ENCODE results near the gene WASF1.

Gene WASF1

GRCh38 chr6:110179406-110180227 lies at the start of gene WASF1:
Gene WASF1, minus strand, starts transcription at chr6:110179670. Its CDS starts 52,069 bp downstream, at chr6:110127601.
- DNase-seq, result peak; percentile 94

GRCh38 chr6:110226261-110226660 lies 46.8 kb upstream of the WASF1 start:
- no peak for DNase-seq

- DNase-seq, result no peak
These were observed 42.3 kb upstream of the WASF1 start for GRCh38 chr6:110221738-110222137.

GRCh38 chr6:110217266-110217665 lies 37.8 kb upstream of the WASF1 start:
- no peak for DNase-seq

- DNase-seq, result no peak
These were observed 36.7 kb upstream of the WASF1 start for GRCh38 chr6:110216140-110216539.

GRCh38 chr6:110214338-110214737 lies 34.9 kb upstream of the WASF1 start:
- no peak for DNase-seq

GRCh38 chr6:110211753-110212152 lies 32.3 kb upstream of the WASF1 start:
- no peak for DNase-seq

- no peak for DNase-seq
These were observed 28.2 kb upstream of the WASF1 start for GRCh38 chr6:110207652-110208051.

- DNase-seq, result no peak
These were observed 21.8 kb upstream of the WASF1 start for GRCh38 chr6:110201151-110201884.

- DNase-seq, result no peak
These were observed 19.1 kb upstream of the WASF1 start for GRCh38 chr6:110198561-110198960.

- DNase-seq, result no peak
These were observed 17.4 kb upstream of the WASF1 start for GRCh38 chr6:110196874-110197273.

GRCh38 chr6:110195639-110196038 lies 16.2 kb upstream of the WASF1 start:
- no peak for DNase-seq

GRCh38 chr6:110191477-110191876 lies 12.0 kb upstream of the WASF1 start:
- DNase-seq, result no peak

GRCh38 chr6:110190726-110191125 lies 11.3 kb upstream of the WASF1 start:
- DNase-seq, result no peak

- no peak for DNase-seq
These were observed 9.3 kb upstream of the WASF1 start for GRCh38 chr6:110188791-110189190.

- no peak for DNase-seq
These were observed 6.4 kb upstream of the WASF1 start for GRCh38 chr6:110185879-110186278.

- no peak for DNase-seq
These were observed 3.9 kb upstream of the WASF1 start for GRCh38 chr6:110183292-110183885.

GRCh38 chr6:110181131-110182030 lies 1.9 kb upstream of the WASF1 start:
- DNase-seq, result no peak

- no peak for DNase-seq
These were observed 948 bp upstream of the WASF1 start, which contains the start of gene CDC40 for GRCh38 chr6:110180228-110181008. Gene CDC40, plus strand, starts transcription at chr6:110180427. Its CDS starts 18 bp downstream, at chr6:110180445.

GRCh38 chr6:110178626-110179405 lies 654 bp downstream of the WASF1 start:
- DNase-seq, result peak; percentile 61
